H9 (cell line): ENCODE results near the gene GLCCI1. TPM values are rescaled to one million over a fixed set of nuclear protein-coding genes. Genes with fewer than 3 reads are reported as not detected.

Experiments used
- DNase-seq: peaks from one replicate; pipeline ENCODE4 v3.0.0-alpha.2; 2017
- H2AFZ ChIP-seq: one replicate; pipeline ENCODE4 v1.6.1; 2013; ENCODE audit warnings: mild to moderate bottlenecking, low read length, control low read depth, moderate library complexity
- H2AK5ac ChIP-seq: 2 replicates; pipeline ENCODE4 v1.6.1; 2013; ENCODE audit warnings: low read length, control low read depth, mixed read lengths; ENCODE audit not compliant: insufficient read length
- H2BK120ac ChIP-seq: one replicate; pipeline ENCODE4 v1.6.1; 2013; ENCODE audit warnings: low read depth, mild to moderate bottlenecking, low read length, control low read depth, inconsistent platforms; ENCODE audit not compliant: poor library complexity, severe bottlenecking
- H2BK12ac ChIP-seq: 2 replicates; pipeline ENCODE4 v1.6.1; 2013; ENCODE audit warnings: low read length, control low read depth, mixed read lengths, low read depth; ENCODE audit not compliant: insufficient read length
- H2BK15ac ChIP-seq: 2 replicates; pipeline ENCODE4 v1.6.1; 2013; ENCODE audit warnings: low read depth, low read length, control low read depth
- H2BK20ac ChIP-seq: one replicate; pipeline ENCODE4 v1.6.1; 2013; ENCODE audit warnings: low read depth, mild to moderate bottlenecking, low read length, control low read depth, inconsistent platforms; ENCODE audit not compliant: poor library complexity, severe bottlenecking
- H2BK5ac ChIP-seq: 2 replicates; pipeline ENCODE4 v1.6.1; 2013; ENCODE audit warnings: low read length, control low read depth, mixed read lengths; ENCODE audit not compliant: insufficient read length
- H3K14ac ChIP-seq: 2 replicates; pipeline ENCODE4 v1.6.1; 2013; ENCODE audit warnings: low read length, control low read depth; ENCODE audit not compliant: insufficient read depth
- H3K18ac ChIP-seq: 2 replicates; pipeline ENCODE4 v1.6.1; 2013; ENCODE audit warnings: low read depth, mild to moderate bottlenecking, mixed read lengths, low read length, control low read depth; ENCODE audit not compliant: insufficient read length
- H3K23ac ChIP-seq: 2 replicates; pipeline ENCODE4 v1.6.1; 2013; ENCODE audit warnings: low read length, control low read depth, mixed read lengths, low read depth; ENCODE audit not compliant: insufficient read length
- H3K23me2 ChIP-seq: 2 replicates; pipeline ENCODE4 v1.6.1; 2013; ENCODE audit warnings: low read depth, mild to moderate bottlenecking, mixed read lengths, low read length, control low read depth; ENCODE audit not compliant: insufficient read length, poor library complexity, severe bottlenecking
- H3K27ac ChIP-seq: 2 replicates; pipeline ENCODE4 v1.5.1; 2013; ENCODE audit warnings: low read length, control low read depth, mixed read lengths, low read depth; ENCODE audit not compliant: insufficient read length
- H3K27me3 ChIP-seq: 2 replicates; pipeline ENCODE4 v1.6.1; 2013; ENCODE audit warnings: low read length, control low read depth, inconsistent platforms; ENCODE audit not compliant: insufficient read depth
- H3K4ac ChIP-seq: 2 replicates; pipeline ENCODE4 v1.6.1; 2013; ENCODE audit warnings: low read depth, mild to moderate bottlenecking, control low read depth, inconsistent platforms, low read length, moderate library complexity
- H3K4me1 ChIP-seq: 2 replicates; pipeline ENCODE4 v1.6.1; 2013; ENCODE audit warnings: low read length, control low read depth, inconsistent platforms; ENCODE audit not compliant: insufficient read depth
- H3K4me2 ChIP-seq: 2 replicates; pipeline ENCODE4 v1.6.1; 2013; ENCODE audit warnings: low read length, control low read depth, mixed read lengths; ENCODE audit not compliant: insufficient read length, insufficient read depth
- H3K56ac ChIP-seq: 2 replicates; pipeline ENCODE4 v1.6.1; 2013; ENCODE audit warnings: low read depth, mild to moderate bottlenecking, mixed read lengths, low read length, control low read depth; ENCODE audit not compliant: insufficient read length
- H3K79me1 ChIP-seq: 2 replicates; pipeline ENCODE4 v1.6.1; 2013; ENCODE audit warnings: low read depth, mild to moderate bottlenecking, moderate library complexity, low read length, control low read depth, inconsistent platforms; ENCODE audit not compliant: insufficient read depth, poor library complexity, severe bottlenecking
- H3K79me2 ChIP-seq: 2 replicates; pipeline ENCODE4 v1.6.1; 2013; ENCODE audit warnings: low read length, control low read depth, inconsistent platforms; ENCODE audit not compliant: insufficient read depth
- H3K9ac ChIP-seq: 2 replicates; pipeline ENCODE4 v1.6.1; 2013; ENCODE audit warnings: low read length, control low read depth, mixed read lengths; ENCODE audit not compliant: insufficient read length; ENCODE audit errors: extremely low read depth
- H3K9me3 ChIP-seq: one replicate; pipeline ENCODE4 v1.6.1; 2013; ENCODE audit warnings: low read depth, low read length, inconsistent platforms; ENCODE audit not compliant: control insufficient read depth
- H3T11ph ChIP-seq: one replicate; pipeline ENCODE4 v1.6.1; 2013; ENCODE audit warnings: mild to moderate bottlenecking, low read length, control low read depth, inconsistent platforms
- H4K20me1 ChIP-seq: one replicate; pipeline ENCODE4 v1.6.1; 2013; ENCODE audit not compliant: control insufficient read depth, insufficient read length, insufficient read depth
- H4K5ac ChIP-seq: 2 replicates; pipeline ENCODE4 v1.6.1; 2013; ENCODE audit warnings: low read depth, mild to moderate bottlenecking, mixed read lengths, low read length, control low read depth; ENCODE audit not compliant: insufficient read length
- H4K8ac ChIP-seq: replicated peaks from 2 replicates; pipeline ENCODE4 v1.6.1; 2013; ENCODE audit warnings: low read length, control low read depth, mixed read lengths, low read depth; ENCODE audit not compliant: insufficient read length
- H4K91ac ChIP-seq: 2 replicates; pipeline ENCODE4 v1.6.1; 2013; ENCODE audit warnings: low read depth, mild to moderate bottlenecking, moderate library complexity, mixed read lengths, low read length, control low read depth; ENCODE audit not compliant: insufficient read length
- H3K27ac Mint-ChIP-seq, 3 experiments: 2 replicates in 2 of 3; 3 replicates in 1 of 3; pipeline ENCODE4 v1.8.0; 2020 to 2021; ENCODE audit warnings: mixed read lengths in 3 of 3, mild to moderate bottlenecking in 1 of 3, moderate library complexity in 1 of 3
- H3K27me3 Mint-ChIP-seq: 2 replicates; pipeline ENCODE4 v1.8.0; 2021; ENCODE audit warnings: low read depth, mild to moderate bottlenecking, moderate library complexity, mixed read lengths
- H3K36me3 Mint-ChIP-seq, 3 experiments: 2 replicates in 2 of 3; 3 replicates in 1 of 3; pipeline ENCODE4 v1.8.0; 2020 to 2021; ENCODE audit warnings: low read depth in 3 of 3, mixed read lengths in 3 of 3; ENCODE audit not compliant: insufficient read depth in 1 of 3
- H3K4me1 Mint-ChIP-seq, 2 experiments: 2 replicates each; pipeline ENCODE4 v1.8.0; 2020; ENCODE audit warnings: mixed read lengths in 2 of 2
- H3K4me3 Mint-ChIP-seq, 2 experiments: 2 replicates in 1 of 2; 3 replicates in 1 of 2; pipeline ENCODE4 v1.8.0; 2020 to 2021; ENCODE audit warnings: mild to moderate bottlenecking in 2 of 2, mixed read lengths in 2 of 2, moderate library complexity in 1 of 2
- H3K9me3 Mint-ChIP-seq, 2 experiments: 2 replicates in 1 of 2; 3 replicates in 1 of 2; pipeline ENCODE4 v1.8.0; 2020; ENCODE audit warnings: mild to moderate bottlenecking in 2 of 2, mixed read lengths in 2 of 2, moderate library complexity in 1 of 2
- CTCF ChIP-seq: fragments of 200-600 bp; sonication (generic); conservative IDR thresholded peaks from 3 replicates; pipeline ENCODE4 v1.8.0; 2021; ENCODE audit warnings: antibody characterized with exemption, mild to moderate bottlenecking
- WGBS: extraction: QIAGEN DNeasy Blood & Tissue Kit; methylation state at CpG from one replicate; pipeline ENCODE4 v1.1.7; 2013; ENCODE audit warnings: missing lambda C conversion rate, low lambda C conversion rate, mixed read lengths; ENCODE audit not compliant: insufficient read length; ENCODE audit errors: extremely low coverage; 5-methylcytosine and 5-hydroxymethylcytosine counted together
- total RNA-seq: library from RNA; stranded (reverse); gene quantifications from 2 replicates; pipeline ENCODE4 v1.2.1, GENCODE V29; 2021

Gene GLCCI1
- total RNA-seq, 1 experiment from 2014 or later: 19.1 TPM

DNA sequence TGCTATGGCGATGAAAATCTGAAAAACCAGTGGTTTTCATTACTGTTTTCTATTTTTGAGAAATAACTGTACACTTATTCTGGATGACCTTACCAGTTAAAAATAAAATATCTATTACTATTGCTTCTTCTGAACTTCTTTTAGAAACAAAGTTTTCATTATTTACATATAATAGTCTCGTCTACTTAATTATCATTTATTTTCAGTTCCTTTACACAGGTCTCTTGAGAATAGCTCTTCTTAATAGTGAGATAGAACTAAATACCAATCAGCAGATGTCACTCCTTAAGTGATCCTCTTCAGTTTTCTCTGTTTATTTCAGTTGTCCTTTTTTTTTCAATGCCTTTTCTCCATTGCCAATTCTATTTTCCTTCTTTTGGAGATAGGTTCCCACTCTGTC is 4.3 kb upstream of the GLCCI1 start:
- no peak overlapping the region for H2AK5ac ChIP-seq
- Mint-ChIP-seq H3K36me3 (no peaks in the 10 kb centered on the region), H3K27me3 (no peaks in the 10 kb centered on the region), H3K4me3 (no peak overlapping the region), H3K27ac (no peak overlapping the region), H3K4me1 (peaks cover 4 to 6% of the 10 kb centered on the region in 2 experiments), H3K9me3 (no peaks in the 10 kb centered on the region)
- H4K91ac ChIP-seq: no peak overlapping the region
- H2AFZ ChIP-seq: no peak overlapping the region
- no peaks in the 10 kb centered on the region for H3K79me1 ChIP-seq
- no peak overlapping the region for H3K56ac ChIP-seq
- no peaks in the 10 kb centered on the region for H4K20me1 ChIP-seq
- H2BK5ac ChIP-seq: no peak overlapping the region
- no peaks in the 10 kb centered on the region for H3K9me3 ChIP-seq
- peaks cover 3% of the 10 kb centered on the region for H3K23me2 ChIP-seq
- H3K18ac ChIP-seq: no peak overlapping the region
- no peak overlapping the region for H4K5ac ChIP-seq
- H3K9ac ChIP-seq: no peak overlapping the region
- no peak for DNase-seq
- no peak overlapping the region for H3K27ac ChIP-seq
- H3K4me2 ChIP-seq: no peak overlapping the region
- TF ChIP-seq CTCF: no peak
- H3K79me2 ChIP-seq: no peaks in the 10 kb centered on the region
- WGBS: no CpG with 5 or more reads among the region's 2 CpGs
- H3K4ac ChIP-seq: no peak overlapping the region
- H3K4me1 ChIP-seq: no peaks in the 10 kb centered on the region
- H3K23ac ChIP-seq: no peak overlapping the region
- H3K14ac ChIP-seq: no peak overlapping the region
- no peak overlapping the region for H2BK12ac ChIP-seq
- no peak overlapping the region for H2BK120ac ChIP-seq
- H3T11ph ChIP-seq: no peak overlapping the region
- no peak overlapping the region for H2BK15ac ChIP-seq
- H3K27me3 ChIP-seq: no peaks in the 10 kb centered on the region
- H2BK20ac ChIP-seq: no peak overlapping the region
- no peak overlapping the region for H4K8ac ChIP-seq
